Mucosa of rectum (tissue), 2 donors: ENCODE measurements around the gene BMP6.
A peak's percentile ranks its signal among the peaks of the same experiment; 100 is the strongest.

Source experiments
- H3K27ac ChIP-seq, 2 donors: one replicate each; pipeline ENCODE4 v1.7.0; 2013; ENCODE audit warnings: inconsistent platforms in 2 of 2, low read depth in 2 of 2, low read length in 2 of 2
- H3K27me3 ChIP-seq, 2 donors: one replicate each; pipeline ENCODE4 v1.7.0; 2013; ENCODE audit warnings: low read length in 2 of 2; ENCODE audit not compliant: control insufficient read depth in 2 of 2, insufficient read depth in 2 of 2
- H3K36me3 ChIP-seq, 2 donors: one replicate each; pipeline ENCODE4 v1.7.0; 2013; ENCODE audit warnings: low read length in 2 of 2; ENCODE audit not compliant: control insufficient read depth in 2 of 2, insufficient read depth in 2 of 2
- H3K4me1 ChIP-seq, 2 donors: one replicate each; pipeline ENCODE4 v1.7.0; 2013; ENCODE audit warnings: low read length in 2 of 2, mild to moderate bottlenecking in 1 of 2; ENCODE audit not compliant: control insufficient read depth in 2 of 2, insufficient read depth in 2 of 2
- H3K4me3 ChIP-seq, 2 donors: one replicate each; pipeline ENCODE4 v1.7.0; 2013; ENCODE audit warnings: low read length in 2 of 2
- H3K9ac ChIP-seq, 2 donors: one replicate each; pipeline ENCODE4 v1.7.0; 2013; ENCODE audit warnings: low read length in 2 of 2, low read depth in 1 of 2, mild to moderate bottlenecking in 1 of 2
- H3K9me3 ChIP-seq, 2 donors: one replicate each; pipeline ENCODE4 v1.7.0; 2013; ENCODE audit warnings: low read length in 2 of 2; ENCODE audit not compliant: control insufficient read depth in 2 of 2
- donor health status: healthy.
- donor health status: Normal muscosa, but diverticular disease.

BMP6 gene

DNA sequence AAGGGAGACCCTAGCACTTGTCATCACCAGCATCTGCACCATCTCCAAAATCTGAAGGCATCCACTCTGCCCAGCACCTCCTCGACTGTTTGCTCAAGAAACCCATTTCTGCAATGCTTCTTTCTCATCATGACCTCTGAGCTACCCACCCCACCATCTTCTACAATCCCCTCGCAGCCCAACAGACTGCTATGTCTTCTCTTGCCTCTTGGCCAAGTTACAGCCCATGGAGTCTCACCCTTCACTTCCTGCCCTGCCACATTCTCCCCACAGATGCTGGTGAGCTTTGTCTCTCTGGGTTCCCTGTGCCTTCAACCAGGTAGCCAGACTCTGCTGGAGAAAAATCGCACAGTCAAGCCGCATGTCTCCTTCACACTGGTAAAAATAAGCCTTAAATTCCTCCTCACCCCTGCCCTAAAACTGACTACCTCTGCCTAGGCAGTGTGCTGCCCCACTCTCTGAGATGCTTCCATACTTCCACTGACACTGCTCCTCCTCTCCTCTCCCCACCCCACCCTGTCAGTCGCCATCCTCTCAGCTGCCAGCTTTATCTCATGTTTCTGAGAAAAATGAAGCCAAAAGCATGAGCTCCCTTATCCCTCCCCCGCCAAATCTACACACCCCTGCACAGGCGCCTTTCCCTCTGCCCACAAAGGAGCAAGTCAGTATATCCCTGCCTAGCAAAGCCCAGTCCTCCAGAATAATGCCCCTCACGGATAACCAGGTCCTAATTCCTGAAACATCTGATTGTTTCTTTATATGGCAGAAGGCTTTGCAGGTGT is 187.0 kb downstream of the BMP6 start:
- Histone ChIP-seq H3K9me3 (no peaks in the 10 kb centered on the region), H3K27me3 (no peaks in the 10 kb centered on the region), H3K27ac (peak overlapping the region in 1 of 2 donors; percentile 82), H3K4me1 (peaks cover 12 to 17% of the 10 kb centered on the region in 2 donors), H3K36me3 (no peaks in the 10 kb centered on the region), H3K9ac (no peak overlapping the region), H3K4me3 (no peak overlapping the region)

- no peaks in the 10 kb centered on the region for H3K36me3 ChIP-seq
- H3K9me3 ChIP-seq, result no peaks in the 10 kb centered on the region
- peaks cover 10 to 14% of the 10 kb centered on the region in 2 donors for H3K4me1 ChIP-seq
- H3K9ac ChIP-seq, result no peak overlapping the region
- peak overlapping the region in 1 of 2 donors; percentile 32 for H3K27ac ChIP-seq
- peaks cover 0 to 2% of the 10 kb centered on the region in 2 donors for H3K27me3 ChIP-seq
- H3K4me3 ChIP-seq, result no peak overlapping the region
Observed at GRCh38 chr6:7914311-7914710, 188.4 kb downstream of the BMP6 start.

- Histone ChIP-seq H3K36me3 (no peaks in the 10 kb centered on the region), H3K4me3 (no peak overlapping the region), H3K27ac (peak overlapping the region; percentile 35 to 65), H3K9ac (no peak overlapping the region), H3K4me1 (peaks cover 6 to 11% of the 10 kb centered on the region in 2 donors), H3K9me3 (no peaks in the 10 kb centered on the region), H3K27me3 (peaks cover 0 to 2% of the 10 kb centered on the region in 2 donors)
Observed at GRCh38 chr6:7914991-7915789, 189.3 kb downstream of the BMP6 start.

DNA sequence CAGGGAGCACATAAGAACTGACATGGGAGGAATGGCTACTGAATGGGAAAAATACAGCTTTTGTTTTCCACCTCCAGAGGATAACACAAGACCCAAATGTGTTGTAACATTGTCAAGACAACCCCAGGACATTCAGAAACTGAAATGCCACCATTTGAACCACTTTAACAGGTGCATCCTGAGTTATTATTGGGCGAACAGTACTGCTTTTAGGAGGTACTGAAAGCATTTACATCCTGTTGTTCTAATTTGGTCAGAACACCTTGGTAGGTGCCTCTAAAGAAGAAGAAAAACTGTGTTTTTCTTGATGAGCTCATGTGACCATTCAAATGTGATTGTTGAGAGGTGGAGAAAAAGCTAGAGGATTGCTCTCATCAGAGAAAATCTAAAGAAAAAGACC is 191.1 kb downstream of the BMP6 start:
- Histone ChIP-seq H3K36me3 (no peaks in the 10 kb centered on the region), H3K27me3 (peaks cover 0 to 2% of the 10 kb centered on the region in 2 donors), H3K4me3 (no peak overlapping the region), H3K4me1 (peaks cover 0 to 3% of the 10 kb centered on the region in 2 donors), H3K9ac (no peak overlapping the region), H3K27ac (peak overlapping the region; percentile 57 to 65), H3K9me3 (no peaks in the 10 kb centered on the region)

GRCh38 chr6:7917729-7918128 is 191.8 kb downstream of the BMP6 start:
- peak overlapping the region; percentile 57 to 58 for H3K27ac ChIP-seq
- H3K27me3 ChIP-seq, result peaks cover 0 to 2% of the 10 kb centered on the region in 2 donors

DNA sequence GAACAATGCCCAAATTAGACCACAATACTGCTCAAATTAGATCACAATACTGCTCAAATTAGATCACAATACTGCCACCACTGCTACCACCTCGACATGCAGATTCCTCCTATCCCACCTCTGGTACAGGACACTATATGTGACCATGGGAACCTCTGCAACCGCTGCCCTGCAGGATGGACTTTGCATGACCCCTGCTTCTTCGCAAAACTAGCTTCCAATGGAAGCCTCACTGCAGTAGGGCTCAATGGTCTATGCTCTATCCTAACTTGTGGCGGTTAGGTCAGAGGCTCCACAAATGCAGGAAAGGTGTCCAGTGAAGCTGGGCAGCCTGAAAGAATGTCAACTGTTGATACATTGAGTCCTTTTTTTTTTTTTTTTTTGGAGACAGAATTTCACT is 192.5 kb downstream of the BMP6 start:
- Histone ChIP-seq H3K9me3 (no peaks in the 10 kb centered on the region), H3K4me1 (peaks cover 0 to 3% of the 10 kb centered on the region in 2 donors), H3K36me3 (no peaks in the 10 kb centered on the region), H3K4me3 (no peak overlapping the region), H3K27me3 (peaks cover 0 to 2% of the 10 kb centered on the region in 2 donors), H3K27ac (peak overlapping the region in 1 of 2 donors; percentile 58), H3K9ac (no peak overlapping the region)

More at GRCh38 chr6:7917729-7918128, 191.8 kb downstream of the BMP6 start:
- H3K4me1 ChIP-seq, result peaks cover 0 to 3% of the 10 kb centered on the region in 2 donors
- H3K9me3 ChIP-seq, result no peaks in the 10 kb centered on the region
- no peak overlapping the region for H3K4me3 ChIP-seq
- H3K9ac ChIP-seq, result no peak overlapping the region
- no peaks in the 10 kb centered on the region for H3K36me3 ChIP-seq

GRCh38 chr6:7919871-7920270 is 194.0 kb downstream of the BMP6 start:
- no peak overlapping the region for H3K27ac ChIP-seq
- no peaks in the 10 kb centered on the region for H3K36me3 ChIP-seq
- no peak overlapping the region for H3K4me3 ChIP-seq
- H3K9ac ChIP-seq, result no peak overlapping the region
- H3K27me3 ChIP-seq, result peaks cover 0 to 2% of the 10 kb centered on the region in 2 donors
- peaks cover 0 to 4% of the 10 kb centered on the region in 2 donors for H3K9me3 ChIP-seq
- H3K4me1 ChIP-seq, result no peaks in the 10 kb centered on the region

DNA sequence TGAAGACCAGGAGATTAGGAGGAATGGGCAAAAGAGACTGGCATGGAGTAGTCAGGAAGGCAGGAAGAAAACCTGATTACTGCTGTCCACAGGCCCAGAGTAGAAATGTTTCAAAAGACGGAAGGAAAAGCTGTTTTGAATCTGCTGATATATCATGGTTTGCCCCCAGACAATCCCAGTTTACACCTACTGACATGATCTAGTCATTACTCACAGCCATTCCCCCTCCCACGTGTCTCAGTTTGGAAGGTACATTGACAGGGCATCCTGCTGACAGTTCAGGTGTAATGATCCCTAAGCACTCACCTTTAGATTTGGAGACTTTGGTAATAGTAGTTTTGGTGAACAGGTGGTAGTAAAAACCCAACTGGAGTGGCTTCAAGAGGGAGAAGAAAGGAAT is 194.5 kb downstream of the BMP6 start:
- H3K27me3 ChIP-seq, result peaks cover 0 to 2% of the 10 kb centered on the region in 2 donors
- H3K36me3 ChIP-seq, result no peaks in the 10 kb centered on the region
- no peak overlapping the region for H3K4me3 ChIP-seq
- H3K9ac ChIP-seq, result no peak overlapping the region
- peaks cover 0 to 4% of the 10 kb centered on the region in 2 donors for H3K9me3 ChIP-seq
- no peak overlapping the region for H3K27ac ChIP-seq
- no peaks in the 10 kb centered on the region for H3K4me1 ChIP-seq

- H3K9me3 ChIP-seq, result peaks cover 0 to 4% of the 10 kb centered on the region in 2 donors
- no peaks in the 10 kb centered on the region for H3K36me3 ChIP-seq
- no peak overlapping the region for H3K9ac ChIP-seq
- no peaks in the 10 kb centered on the region for H3K4me1 ChIP-seq
- peaks cover 0 to 2% of the 10 kb centered on the region in 2 donors for H3K27me3 ChIP-seq
- no peak overlapping the region for H3K4me3 ChIP-seq
- H3K27ac ChIP-seq, result no peak overlapping the region
Observed at GRCh38 chr6:7921046-7921445, 195.1 kb downstream of the BMP6 start.

DNA sequence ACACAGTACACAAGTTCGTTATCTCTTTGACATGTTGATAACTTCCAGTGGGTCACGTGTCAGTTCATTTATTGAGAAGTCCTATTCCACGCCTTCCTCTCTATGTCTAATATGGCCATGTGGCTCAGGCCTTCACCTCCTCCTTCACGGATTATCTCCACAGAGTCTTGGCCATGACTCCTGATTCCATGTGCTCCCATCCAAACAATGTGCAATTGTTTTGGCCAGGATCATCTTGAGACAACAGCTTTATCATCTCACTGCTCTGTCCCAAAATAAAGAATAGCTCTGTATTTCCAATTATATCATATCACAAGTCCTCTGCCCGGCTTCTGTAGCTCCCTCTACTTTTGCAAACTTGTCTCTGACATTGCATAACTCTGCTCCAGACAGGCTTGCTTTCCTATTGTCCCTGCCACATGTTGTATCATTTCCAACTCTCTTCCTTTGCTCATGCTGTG is 195.8 kb downstream of the BMP6 start:
- Histone ChIP-seq H3K27ac (no peak overlapping the region), H3K9me3 (peaks cover 0 to 4% of the 10 kb centered on the region in 2 donors), H3K27me3 (peaks cover 0 to 2% of the 10 kb centered on the region in 2 donors)

More for the DNA sequence above, 195.8 kb downstream of the BMP6 start:
- Histone ChIP-seq H3K9ac (no peak overlapping the region), H3K36me3 (no peaks in the 10 kb centered on the region), H3K4me1 (no peaks in the 10 kb centered on the region), H3K4me3 (no peak overlapping the region)
